BLaER1 treated with 17β-estradiol and CSF1 and Interleukin-3, amounts not matched to agents 10 nM and 100 nM (cell line): ENCODE data around the gene RAD50.
A peak's percentile ranks its signal among the peaks of the same experiment; 100 is the strongest.
"Not testable (repeated sequence)": the region's sequence is repeated elsewhere in the genome, so short reads cannot be mapped to it uniquely, and the experiment has no call there.

Experiments
- H3K27ac ChIP-seq, 11 experiments: shearing (Covaris generic); formaldehyde crosslinking; 2 replicates each; pipeline ENCODE4 v1.8.1; 2022
- H3K27me3 ChIP-seq, 11 experiments: shearing (Covaris generic); formaldehyde crosslinking; 2 replicates each; pipeline ENCODE4 v1.8.1; 2022
- H3K36me3 ChIP-seq, 11 experiments: shearing (Covaris generic); formaldehyde crosslinking; 2 replicates each; pipeline ENCODE4 v1.8.1; 2022
- H3K4me1 ChIP-seq, 10 experiments: shearing (Covaris generic); formaldehyde crosslinking; 2 replicates each; pipeline ENCODE4 v1.8.1; 2022
- H3K4me2 ChIP-seq, 11 experiments: shearing (Covaris generic); formaldehyde crosslinking; 2 replicates each; pipeline ENCODE4 v1.8.1; 2022
- H3K4me3 ChIP-seq, 10 experiments: shearing (Covaris generic); formaldehyde crosslinking; 2 replicates each; pipeline ENCODE4 v1.8.1; 2022
- H3K9ac ChIP-seq, 11 experiments: shearing (Covaris generic); formaldehyde crosslinking; 2 replicates each; pipeline ENCODE4 v1.8.1; 2022
- H3K9me3 ChIP-seq, 11 experiments: shearing (Covaris generic); formaldehyde crosslinking; replicated peaks in 1 of 11; 2 replicates each; pipeline ENCODE4 v1.8.1; 2022
- H4K20me1 ChIP-seq, 11 experiments: shearing (Covaris generic); formaldehyde crosslinking; 2 replicates each; pipeline ENCODE4 v1.8.1; 2022
- Cebpa-rat ChIP-seq, 11 experiments: shearing (Covaris generic); IDR thresholded peaks; 2 replicates each; pipeline ENCODE4 v1.8.1; 2022

RAD50 gene

DNA sequence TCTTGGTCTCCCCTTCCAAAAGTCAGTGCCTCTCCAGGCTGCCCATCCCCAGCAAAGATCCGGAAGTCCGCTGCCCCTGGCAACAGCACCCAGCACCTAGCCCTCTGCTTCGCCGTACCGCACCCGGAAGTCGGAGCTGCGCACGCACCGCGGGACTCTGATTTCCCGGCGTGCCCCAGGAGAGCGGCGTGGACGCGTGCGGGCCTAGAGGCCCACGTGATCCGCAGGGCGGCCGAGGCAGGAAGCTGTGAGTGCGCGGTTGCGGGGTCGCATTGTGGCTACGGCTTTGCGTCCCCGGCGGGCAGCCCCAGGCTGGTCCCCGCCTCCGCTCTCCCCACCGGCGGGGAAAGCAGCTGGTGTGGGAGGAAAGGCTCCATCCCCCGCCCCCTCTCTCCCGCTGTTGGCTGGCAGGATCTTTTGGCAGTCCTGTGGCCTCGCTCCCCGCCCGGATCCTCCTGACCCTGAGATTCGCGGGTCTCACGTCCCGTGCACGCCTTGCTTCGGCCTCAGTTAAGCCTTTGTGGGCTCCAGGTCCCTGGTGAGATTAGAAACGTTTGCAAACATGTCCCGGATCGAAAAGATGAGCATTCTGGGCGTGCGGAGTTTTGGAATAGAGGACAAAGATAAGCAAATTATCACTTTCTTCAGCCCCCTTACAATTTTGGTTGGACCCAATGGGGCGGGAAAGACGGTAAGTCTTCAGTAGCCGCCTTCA is at the start of gene RAD50:
RAD50 (plus strand) TSS at position 215 of the 715 bp plus-strand sequence; CDS start at position 563, 348 bp downstream.
- Histone ChIP-seq H3K4me3 (peak within 1 kb of the TSS; percentile 64 to 77 (median 72)), H3K27me3 (no peaks in the 10 kb centered on the region), H4K20me1 (no peaks in the 10 kb centered on the region), H3K27ac (peak within 1 kb of the TSS; percentile 74 to 91 (median 85)), H3K4me2 (peak within 1 kb of the TSS; percentile 88 to 99 (median 93)), H3K9me3 (peaks cover 4 to 14% (median 9%) of the 10 kb centered on the region in 11 experiments; a peak in 12 of 22 replicates), H3K9ac (peak within 1 kb of the TSS; percentile 76 to 89 (median 85)), H3K4me1 (peaks cover 10 to 24% (median 15%) of the 10 kb centered on the region in 10 experiments), H3K36me3 (peaks cover 17 to 28% (median 23%) of the 10 kb centered on the region in 11 experiments)
- TF ChIP-seq Cebpa-rat (IDR thresholded peaks at IDR 0.05), result no peak

DNA sequence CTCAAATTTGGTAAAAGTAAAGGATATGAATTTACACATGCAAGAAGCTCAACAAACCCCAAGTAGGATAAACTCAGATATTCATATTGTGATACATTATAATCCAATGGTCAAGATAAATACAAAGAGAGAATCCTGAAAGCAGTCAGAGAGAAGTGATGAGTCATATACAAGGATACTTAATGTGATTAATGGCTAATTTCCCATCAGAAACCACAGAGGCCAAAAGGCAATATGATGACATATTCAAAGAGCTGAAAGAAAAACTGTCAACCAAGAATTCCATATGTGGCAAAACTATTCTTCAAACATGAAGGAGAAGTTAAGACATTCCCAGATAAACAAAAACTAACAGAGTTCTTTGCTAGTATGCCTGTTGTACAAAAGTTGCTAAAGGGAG is 46.7 kb upstream of the RAD50 start:
- H3K4me2 ChIP-seq, result no peak overlapping the region

GRCh38 chr5:132513618-132514336 is 43.0 kb upstream of the RAD50 start:
- H3K9ac ChIP-seq, H3K4me3 ChIP-seq, H3K4me1 ChIP-seq, H3K4me2 ChIP-seq, H3K36me3 ChIP-seq, H3K27ac ChIP-seq, H4K20me1 ChIP-seq, H3K27me3 ChIP-seq: not testable (repeated sequence)
- peaks cover 18 to 40% (median 33%) of the 10 kb centered on the region in 11 experiments for H3K9me3 ChIP-seq

More for the DNA sequence above, 46.7 kb upstream of the RAD50 start:
- TF ChIP-seq Cebpa-rat (IDR thresholded peaks at IDR 0.05), result no peak
- Histone ChIP-seq H3K9me3 (peaks cover 18 to 40% (median 33%) of the 10 kb centered on the region in 11 experiments), H3K4me1 (peaks cover 0 to 14% (median 0%) of the 10 kb centered on the region in 10 experiments; a peak in 5 of 20 replicates), H3K27ac (no peak overlapping the region), H3K36me3 (no peaks in the 10 kb centered on the region), H4K20me1 (no peaks in the 10 kb centered on the region), H3K27me3 (no peaks in the 10 kb centered on the region), H3K4me3 (no peak overlapping the region), H3K9ac (no peak overlapping the region)

DNA sequence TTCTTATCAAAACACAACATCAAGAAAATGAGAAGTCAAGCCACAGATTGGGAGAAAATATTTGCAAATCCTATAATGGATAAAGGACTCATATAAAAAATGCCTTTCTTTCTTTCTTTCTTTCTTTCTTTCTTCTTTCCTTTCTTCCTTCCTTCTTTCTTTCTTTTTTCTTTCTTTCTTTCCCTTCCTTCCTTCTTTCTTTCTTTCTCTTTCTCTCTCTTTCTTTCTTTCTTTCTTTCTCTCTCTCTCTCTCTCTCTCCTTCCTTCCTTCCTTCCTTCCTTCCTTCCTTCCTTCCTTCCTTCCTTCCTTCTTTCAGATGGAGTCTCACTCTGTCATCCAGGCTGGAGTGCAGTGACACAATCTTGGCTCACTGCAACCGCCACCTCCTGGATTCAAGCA is 34.7 kb upstream of the RAD50 start:
- Histone ChIP-seq H3K9me3 (peaks cover 42 to 53% (median 52%) of the 10 kb centered on the region in 11 experiments), H3K4me1 (peaks cover 22 to 29% (median 27%) of the 10 kb centered on the region in 10 experiments)
- not testable (repeated sequence) for H3K27me3 ChIP-seq, H3K36me3 ChIP-seq, H3K27ac ChIP-seq, H3K9ac ChIP-seq, H3K4me3 ChIP-seq, H4K20me1 ChIP-seq, H3K4me2 ChIP-seq

GRCh38 chr5:132524877-132525276 is 31.9 kb upstream of the RAD50 start:
- not testable (repeated sequence) for H3K27me3 ChIP-seq, H4K20me1 ChIP-seq, H3K36me3 ChIP-seq, H3K9ac ChIP-seq
- peak overlapping the region in 4 of 10 experiments; percentile 4 to 27 (median 13); a peak in 5 of 20 replicates for H3K4me3 ChIP-seq
- H3K4me1 ChIP-seq, result peaks cover 34 to 57% (median 53%) of the 10 kb centered on the region in 10 experiments
- H3K4me2 ChIP-seq, result peak overlapping the region in 10 of 11 experiments; percentile 59 to 84 (median 71); a peak in 17 of 22 replicates
- H3K27ac ChIP-seq, result peak overlapping the region in 7 of 11 experiments; percentile 5 to 63 (median 35); a peak in 9 of 22 replicates
- peaks cover 42 to 53% (median 52%) of the 10 kb centered on the region in 11 experiments for H3K9me3 ChIP-seq

DNA sequence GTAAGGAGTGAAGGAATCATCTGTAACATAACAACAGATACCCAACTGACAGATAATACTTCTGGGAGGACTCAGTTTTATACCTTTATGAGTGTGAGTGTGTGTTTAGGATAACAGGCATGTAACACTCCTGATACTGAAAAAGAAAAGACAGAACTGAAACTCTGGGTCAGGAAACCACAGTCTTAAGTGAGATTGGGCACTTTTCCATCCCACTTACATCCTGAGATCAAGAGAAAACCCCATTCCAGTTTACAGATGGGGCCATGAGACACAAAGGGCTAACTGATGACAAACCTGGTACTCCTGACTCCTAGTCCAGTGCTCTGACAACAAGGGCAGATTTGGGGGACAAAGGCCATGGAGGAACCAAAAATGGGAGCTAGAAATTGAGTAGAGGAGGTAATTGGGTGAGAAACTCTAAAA is 31.5 kb upstream of the RAD50 start:
- peak overlapping the region; percentile 45 to 84 (median 70) for H3K4me2 ChIP-seq
- TF ChIP-seq Cebpa-rat (IDR thresholded peaks at IDR 0.05), result no peak
- H4K20me1 ChIP-seq, result no peaks in the 10 kb centered on the region
- peaks cover 0 to 9% (median 0%) of the 10 kb centered on the region in 11 experiments; a peak in 1 of 22 replicates for H3K36me3 ChIP-seq
- H3K9ac ChIP-seq, result no peak overlapping the region
- peaks cover 34 to 57% (median 53%) of the 10 kb centered on the region in 10 experiments for H3K4me1 ChIP-seq
- H3K4me3 ChIP-seq, result no peak overlapping the region; a peak in 1 of 20 replicates
- peak overlapping the region in 7 of 11 experiments; percentile 6 to 65 (median 39); a peak in 10 of 22 replicates for H3K27ac ChIP-seq
- H3K27me3 ChIP-seq, result no peaks in the 10 kb centered on the region
- H3K9me3 ChIP-seq, result peaks cover 38 to 49% (median 47%) of the 10 kb centered on the region in 11 experiments

DNA sequence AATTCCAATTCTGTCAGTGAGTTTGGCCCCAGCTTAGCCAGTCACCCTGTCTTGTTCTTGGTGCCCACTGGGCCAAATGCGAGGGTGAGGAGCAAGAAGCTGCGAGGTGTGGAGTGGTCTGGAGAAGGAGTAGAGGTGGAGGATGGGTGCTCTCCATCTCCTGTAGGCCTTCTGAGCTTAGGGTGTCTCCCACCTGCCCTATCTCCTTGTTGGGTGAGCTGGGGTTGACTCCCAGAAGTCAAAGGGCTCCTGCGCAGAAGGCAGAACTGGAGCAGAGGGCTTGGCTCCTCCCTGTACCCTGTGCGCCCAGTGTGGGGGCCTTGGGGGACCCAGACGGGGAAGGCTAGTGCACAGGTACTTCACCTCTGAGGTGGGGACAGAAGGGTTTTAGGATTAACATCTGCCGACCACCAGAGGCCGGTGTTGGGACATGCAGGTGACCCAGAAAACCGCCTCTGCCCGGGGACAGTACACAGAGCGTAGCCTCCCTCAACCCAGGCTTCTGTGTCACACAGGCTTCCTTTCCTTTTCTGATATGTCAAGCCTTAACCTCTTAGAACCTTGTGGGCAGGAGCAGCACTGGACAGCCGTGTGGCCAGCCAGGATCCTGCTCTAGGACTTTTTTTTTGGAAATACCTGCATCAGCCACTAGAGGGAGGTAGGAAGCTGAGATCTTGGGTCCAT is 30.3 kb upstream of the RAD50 start:
- H3K27ac ChIP-seq, result peak overlapping the region in 2 of 11 experiments; percentile 50 to 65; a peak in 1 of 22 replicates
- H3K4me3 ChIP-seq, result no peak overlapping the region
- H4K20me1 ChIP-seq, result no peaks in the 10 kb centered on the region
- H3K9me3 ChIP-seq, result peaks cover 28 to 38% (median 36%) of the 10 kb centered on the region in 11 experiments
- TF ChIP-seq Cebpa-rat (IDR thresholded peaks at IDR 0.05), result no peak
- peak overlapping the region; percentile 45 to 84 (median 70) for H3K4me2 ChIP-seq
- no peaks in the 10 kb centered on the region for H3K27me3 ChIP-seq
- H3K36me3 ChIP-seq, result peaks cover 0 to 9% (median 0%) of the 10 kb centered on the region in 11 experiments; a peak in 1 of 22 replicates
- H3K9ac ChIP-seq, result 0 out of 22 replicates have a peak overlapping the region, but pooled peaks of 2 of the 11 experiments have one; percentile 0 to 3
- H3K4me1 ChIP-seq, result peaks cover 34 to 57% (median 53%) of the 10 kb centered on the region in 10 experiments

GRCh38 chr5:132526974-132527564 is 29.7 kb upstream of the RAD50 start:
- Histone ChIP-seq H3K9ac (0 out of 22 replicates have a peak overlapping the region, but pooled peaks of 1 of the 11 experiments have one; percentile 3), H3K27ac (no peak overlapping the region), H3K4me2 (peak overlapping the region; percentile 45 to 84 (median 70)), H3K4me3 (no peak overlapping the region), H4K20me1 (no peaks in the 10 kb centered on the region), H3K36me3 (peaks cover 0 to 9% (median 0%) of the 10 kb centered on the region in 11 experiments; a peak in 1 of 22 replicates), H3K27me3 (no peaks in the 10 kb centered on the region), H3K9me3 (peaks cover 25 to 32% (median 30%) of the 10 kb centered on the region in 11 experiments), H3K4me1 (peaks cover 34 to 57% (median 53%) of the 10 kb centered on the region in 10 experiments)
- TF ChIP-seq Cebpa-rat (IDR thresholded peaks at IDR 0.05), result no peak
